HG03565 (cell line): ENCODE measurements around the gene STARD7.
"Not testable (repeated sequence)": the region's sequence is repeated elsewhere in the genome, so short reads cannot be mapped to it uniquely, and the experiment has no call there.

Source experiments
- ATAC-seq: cut with Tn5 transposase; IDR thresholded peaks from one replicate; pipeline ENCODE4 v1.9.1; 2021; ENCODE audit warnings: mild to moderate bottlenecking, moderate library complexity; ENCODE audit not compliant: unreplicated experiment

The STARD7 gene

GRCh38 chr2:96236882-96237281 lies 28.3 kb upstream of the STARD7 start:
- no peak for ATAC-seq

- ATAC-seq, result peak; percentile 70
Observed at GRCh38 chr2:96233880-96234316, 25.3 kb upstream of the STARD7 start.

GRCh38 chr2:96233436-96233835 lies 24.8 kb upstream of the STARD7 start:
- ATAC-seq, result no peak

GRCh38 chr2:96231316-96231715 lies 22.7 kb upstream of the STARD7 start:
- no peak for ATAC-seq

- peak; percentile 80 for ATAC-seq
Observed at GRCh38 chr2:96225016-96225533, 16.4 kb upstream of the STARD7 start.

GRCh38 chr2:96221106-96221505 lies 12.5 kb upstream of the STARD7 start:
- ATAC-seq, result not testable (repeated sequence)

GRCh38 chr2:96219959-96220358 lies 11.3 kb upstream of the STARD7 start:
- not testable (repeated sequence) for ATAC-seq

- ATAC-seq, result no peak
Observed at GRCh38 chr2:96218508-96219131, 10.0 kb upstream of the STARD7 start.

GRCh38 chr2:96214554-96214953 lies 5.9 kb upstream of the STARD7 start:
- no peak for ATAC-seq

- no peak for ATAC-seq
Observed at GRCh38 chr2:96213379-96213778, 4.8 kb upstream of the STARD7 start.

- no peak for ATAC-seq
Observed at GRCh38 chr2:96212339-96212738, 3.7 kb upstream of the STARD7 start.

- no peak for ATAC-seq
Observed at GRCh38 chr2:96209729-96210085, 1.1 kb upstream of the STARD7 start.

- no peak for ATAC-seq
Observed at GRCh38 chr2:96209011-96209728, 543 bp upstream of the STARD7 start.

GRCh38 chr2:96207774-96208142 lies 869 bp downstream of the STARD7 start:
- peak; percentile 13 for ATAC-seq

- ATAC-seq, result no peak
Observed at GRCh38 chr2:96207073-96207773, 1.4 kb downstream of the STARD7 start.

- ATAC-seq, result no peak
Observed at GRCh38 chr2:96205888-96206287, 2.7 kb downstream of the STARD7 start.

- no peak for ATAC-seq
Observed at GRCh38 chr2:96204836-96205624, 3.6 kb downstream of the STARD7 start.

- no peak for ATAC-seq
Observed at GRCh38 chr2:96203130-96204028, 5.2 kb downstream of the STARD7 start.

- ATAC-seq, result no peak
Observed at GRCh38 chr2:96202152-96202854, 6.3 kb downstream of the STARD7 start.
